ENCODE results near the gene TLE6.
"Not testable (repeated sequence)": the region's sequence is repeated elsewhere in the genome, so short reads cannot be mapped to it uniquely, and the experiment has no call there.

- not testable (repeated sequence) for TF ChIP-seq CTCF, POLR2A (IDR thresholded peaks at IDR 0.05)
Measured at GRCh38 chr19:2992333-2992732, 15.0 kb downstream of the TLE6 start.

Measured in lower leg skin (tissue), 3 donors.